ACC112 (cell line): Measurements from ENCODE around the gene PPDPF.
"Not testable (repeated sequence)": the region's sequence is repeated elsewhere in the genome, so short reads cannot be mapped to it uniquely, and the experiment has no call there.

Source experiments
- H2AFZ ChIP-seq: fragments of 200-600 bp; sonication (generic); one replicate; pipeline ENCODE4 v1.6.0; 2017; ENCODE audit warnings: antibody characterized with exemption, low read length; ENCODE audit not compliant: unreplicated experiment
- H3K27ac ChIP-seq: fragments of 200-600 bp; sonication (generic); 2 replicates; pipeline ENCODE4 v1.5.1; 2014; ENCODE audit warnings: low read depth, mild to moderate bottlenecking, antibody characterized with exemption, low read length, moderate library complexity
- H3K27me3 ChIP-seq: fragments of 200-600 bp; sonication (generic); 2 replicates; pipeline ENCODE4 v1.6.1; 2014; ENCODE audit warnings: mild to moderate bottlenecking, antibody characterized with exemption, low read length, moderate library complexity, mixed read lengths; ENCODE audit not compliant: insufficient read depth
- H3K36me3 ChIP-seq: fragments of 200-600 bp; sonication (generic); 2 replicates; pipeline ENCODE4 v1.6.1; 2016; ENCODE audit warnings: mild to moderate bottlenecking, antibody characterized with exemption, low read length, moderate library complexity, mixed read lengths; ENCODE audit not compliant: insufficient read depth
- H3K4me1 ChIP-seq: fragments of 200-600 bp; sonication (generic); one replicate; pipeline ENCODE4 v1.6.1; 2016; ENCODE audit warnings: low read length, mixed read lengths; ENCODE audit not compliant: insufficient read depth, unreplicated experiment, control insufficient read depth
- H3K4me3 ChIP-seq: fragments of 200-600 bp; sonication (generic); 2 replicates; pipeline ENCODE4 v1.5.1; 2014; ENCODE audit warnings: mild to moderate bottlenecking, low read depth, low read length
- H3K79me2 ChIP-seq: fragments of 200-600 bp; sonication (generic); one replicate; pipeline ENCODE4 v1.6.0; 2016; ENCODE audit warnings: low read length; ENCODE audit not compliant: control insufficient read depth, unreplicated experiment, insufficient read depth

Gene PPDPF

GRCh38 chr20:63478346-63479302 is 41.9 kb upstream of the PPDPF start:
- Histone ChIP-seq H3K27me3 (peaks cover 60% of the 10 kb centered on the region), H3K36me3 (no peaks in the 10 kb centered on the region), H3K27ac (no peak overlapping the region), H3K4me3 (no peak overlapping the region), H2AFZ (no peak overlapping the region), H3K79me2 (no peaks in the 10 kb centered on the region), H3K4me1 (no peaks in the 10 kb centered on the region)

- not testable (repeated sequence) for H3K36me3 ChIP-seq, H3K79me2 ChIP-seq, H2AFZ ChIP-seq, H3K27ac ChIP-seq, H3K4me3 ChIP-seq, H3K4me1 ChIP-seq
- H3K27me3 ChIP-seq: peaks cover 48% of the 10 kb centered on the region
These were observed 40.7 kb upstream of the PPDPF start for GRCh38 chr20:63479695-63480419.

- no peaks in the 10 kb centered on the region for H3K4me1 ChIP-seq
- H3K79me2 ChIP-seq: no peaks in the 10 kb centered on the region
- H2AFZ ChIP-seq: no peak overlapping the region
- H3K36me3 ChIP-seq: no peaks in the 10 kb centered on the region
- no peak overlapping the region for H3K4me3 ChIP-seq
- H3K27me3 ChIP-seq: peaks cover 38% of the 10 kb centered on the region
- no peak overlapping the region for H3K27ac ChIP-seq
These were observed 39.1 kb upstream of the PPDPF start for GRCh38 chr20:63481503-63481902.

- Histone ChIP-seq H3K36me3 (no peaks in the 10 kb centered on the region), H3K27ac (no peak overlapping the region), H2AFZ (no peak overlapping the region), H3K4me1 (no peaks in the 10 kb centered on the region), H3K27me3 (peaks cover 32% of the 10 kb centered on the region), H3K79me2 (no peaks in the 10 kb centered on the region), H3K4me3 (no peak overlapping the region)
These were observed 38.5 kb upstream of the PPDPF start for GRCh38 chr20:63482021-63482587.

- Histone ChIP-seq H3K4me3 (no peak overlapping the region), H3K4me1 (no peaks in the 10 kb centered on the region), H3K79me2 (no peaks in the 10 kb centered on the region), H3K27ac (no peak overlapping the region), H3K27me3 (peaks cover 29% of the 10 kb centered on the region), H2AFZ (no peak overlapping the region), H3K36me3 (no peaks in the 10 kb centered on the region)
These were observed 36.7 kb upstream of the PPDPF start for GRCh38 chr20:63483834-63484233.

- H3K27me3 ChIP-seq: peaks cover 29% of the 10 kb centered on the region
- H3K4me1 ChIP-seq: no peaks in the 10 kb centered on the region
- no peaks in the 10 kb centered on the region for H3K79me2 ChIP-seq
- H3K4me3 ChIP-seq: no peak overlapping the region
- no peak overlapping the region for H3K27ac ChIP-seq
- no peak overlapping the region for H2AFZ ChIP-seq
- H3K36me3 ChIP-seq: no peaks in the 10 kb centered on the region
These were observed 36.3 kb upstream of the PPDPF start for GRCh38 chr20:63484236-63484635.

- peaks cover 33% of the 10 kb centered on the region for H3K27me3 ChIP-seq
- H3K27ac ChIP-seq: no peak overlapping the region
These were observed 35.7 kb upstream of the PPDPF start for GRCh38 chr20:63484651-63485403.

GRCh38 chr20:63486300-63486855 is 34.2 kb upstream of the PPDPF start:
- Histone ChIP-seq H3K4me1 (no peaks in the 10 kb centered on the region), H3K79me2 (no peaks in the 10 kb centered on the region), H3K27me3 (peaks cover 31% of the 10 kb centered on the region), H2AFZ (no peak overlapping the region), H3K27ac (no peak overlapping the region), H3K4me3 (no peak overlapping the region), H3K36me3 (no peaks in the 10 kb centered on the region)

More at GRCh38 chr20:63484651-63485403, 35.7 kb upstream of the PPDPF start:
- Histone ChIP-seq H3K4me3 (no peak overlapping the region), H2AFZ (no peak overlapping the region), H3K36me3 (no peaks in the 10 kb centered on the region), H3K4me1 (no peaks in the 10 kb centered on the region), H3K79me2 (no peaks in the 10 kb centered on the region)

- Histone ChIP-seq H2AFZ (no peak overlapping the region), H3K36me3 (no peaks in the 10 kb centered on the region), H3K4me3 (no peak overlapping the region), H3K27me3 (peaks cover 24% of the 10 kb centered on the region), H3K79me2 (no peaks in the 10 kb centered on the region), H3K27ac (no peak overlapping the region), H3K4me1 (no peaks in the 10 kb centered on the region)
These were observed 33.3 kb upstream of the PPDPF start for GRCh38 chr20:63487116-63487764.
